ENCODE results near the gene EMX2.
"Not testable (repeated sequence)": the region's sequence is repeated elsewhere in the genome, so short reads cannot be mapped to it uniquely, and the experiment has no call there.

The EMX2 gene

GRCh38 chr10:117562896-117563737 lies 20.6 kb downstream of the EMX2 start:
- FAIRE-seq, result no peak

DNA sequence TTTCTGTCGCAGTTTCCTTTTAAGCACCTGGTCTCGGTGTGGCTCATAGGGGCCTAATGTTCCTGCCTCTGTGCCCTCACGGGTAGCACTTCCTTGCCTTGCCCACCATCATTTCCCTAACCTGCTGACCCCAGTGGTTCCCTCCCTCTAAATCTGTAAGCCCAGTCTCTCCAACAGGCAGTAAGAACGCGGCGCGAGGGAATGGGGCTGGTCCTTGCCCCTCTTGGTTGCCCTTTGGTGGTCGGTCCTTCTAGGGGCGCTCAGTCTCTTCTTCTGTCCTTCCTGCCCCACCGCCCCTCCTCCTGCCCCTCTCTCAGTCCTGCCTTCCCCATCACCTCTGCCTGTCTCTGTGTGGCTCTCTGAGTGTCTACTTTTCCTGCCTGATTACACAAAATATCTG lies 21.2 kb downstream of the EMX2 start:
- no peak for FAIRE-seq

GRCh38 chr10:117565068-117565467 lies 22.5 kb downstream of the EMX2 start:
- no peak for FAIRE-seq

- no peak for FAIRE-seq
These were observed 25.8 kb downstream of the EMX2 start for GRCh38 chr10:117568334-117568733.

GRCh38 chr10:117569610-117570390 lies 27.3 kb downstream of the EMX2 start:
- FAIRE-seq, result no peak

- no peak for FAIRE-seq
These were observed 28.3 kb downstream of the EMX2 start for GRCh38 chr10:117570880-117571279.

DNA sequence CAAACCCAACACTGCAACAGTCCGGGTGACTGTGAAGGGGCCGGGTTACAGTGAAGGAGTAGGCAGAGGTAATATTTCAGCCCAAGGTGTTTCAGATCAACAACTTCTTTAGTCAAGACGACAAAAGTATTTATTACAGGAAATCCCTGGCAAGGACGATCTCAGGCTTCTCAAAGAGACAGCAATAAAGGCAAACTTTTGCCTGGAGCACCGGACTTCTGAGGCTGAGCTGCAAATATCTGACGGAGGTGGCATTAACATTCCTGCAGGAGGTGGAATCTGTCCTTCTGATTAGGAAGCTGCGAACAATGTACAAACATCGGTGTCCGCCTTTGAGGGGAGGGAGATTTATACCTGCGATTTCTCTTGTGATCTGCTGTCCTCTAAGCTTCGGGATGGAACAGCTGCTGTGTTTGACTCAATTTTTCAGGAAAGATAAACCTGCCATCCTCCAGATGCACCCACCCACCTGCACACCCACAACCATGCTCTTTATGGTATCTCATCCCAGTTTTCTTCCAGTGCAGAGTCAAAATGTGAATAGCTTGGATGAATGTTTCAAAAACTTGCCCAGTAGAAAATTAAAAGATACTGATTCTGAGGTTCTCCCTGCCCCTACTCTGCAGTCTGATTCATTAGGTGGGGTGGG lies 32.1 kb downstream of the EMX2 start:
- FAIRE-seq, result no peak

GRCh38 chr10:117578490-117578889 lies 35.9 kb downstream of the EMX2 start:
- no peak for FAIRE-seq

- no peak for FAIRE-seq
These were observed 36.5 kb downstream of the EMX2 start for GRCh38 chr10:117578999-117579590.

- no peak for FAIRE-seq
These were observed 39.4 kb downstream of the EMX2 start for GRCh38 chr10:117581961-117582360.

DNA sequence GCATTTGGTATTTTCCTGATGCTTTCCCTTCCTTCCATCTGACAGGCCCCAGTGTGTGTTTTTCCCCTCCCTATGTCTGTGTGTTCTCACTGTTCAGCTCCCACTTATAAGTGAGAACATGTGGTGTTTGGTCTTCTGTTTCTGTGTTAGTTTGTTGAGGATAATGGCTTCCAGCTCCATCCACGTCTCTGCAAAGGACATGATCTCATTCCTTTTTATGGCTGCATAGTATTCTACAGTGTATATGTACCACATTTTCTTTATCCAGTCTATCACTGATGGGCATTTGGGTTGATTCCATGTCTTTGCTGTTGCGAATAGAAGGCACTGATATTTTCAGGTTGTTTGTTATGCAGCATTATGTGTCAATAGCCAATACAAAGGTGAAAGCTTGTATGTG lies 42.3 kb downstream of the EMX2 start:
- not testable (repeated sequence) for FAIRE-seq

DNA sequence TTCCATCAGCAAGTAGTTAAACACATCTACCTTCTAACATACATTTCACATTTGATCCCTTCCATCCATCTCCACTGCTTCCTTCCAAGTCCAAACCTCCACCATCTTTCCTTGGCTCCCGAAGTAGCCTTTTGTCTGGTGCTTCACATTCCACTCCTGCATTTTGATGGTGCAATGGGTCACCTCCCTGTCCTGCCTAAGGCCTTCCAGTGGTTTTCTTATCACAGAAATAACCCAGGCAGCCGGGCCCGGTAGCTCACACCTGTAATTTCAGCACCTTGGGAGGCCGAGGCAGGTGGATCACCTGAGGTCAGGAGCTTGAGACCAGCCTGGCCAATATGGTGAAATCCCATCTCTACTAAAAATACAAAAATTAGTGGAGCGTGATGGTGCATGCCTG lies 44.5 kb downstream of the EMX2 start:
- FAIRE-seq, result no peak

- no peak for FAIRE-seq
These were observed 47.7 kb downstream of the EMX2 start for GRCh38 chr10:117590101-117590875.

DNA sequence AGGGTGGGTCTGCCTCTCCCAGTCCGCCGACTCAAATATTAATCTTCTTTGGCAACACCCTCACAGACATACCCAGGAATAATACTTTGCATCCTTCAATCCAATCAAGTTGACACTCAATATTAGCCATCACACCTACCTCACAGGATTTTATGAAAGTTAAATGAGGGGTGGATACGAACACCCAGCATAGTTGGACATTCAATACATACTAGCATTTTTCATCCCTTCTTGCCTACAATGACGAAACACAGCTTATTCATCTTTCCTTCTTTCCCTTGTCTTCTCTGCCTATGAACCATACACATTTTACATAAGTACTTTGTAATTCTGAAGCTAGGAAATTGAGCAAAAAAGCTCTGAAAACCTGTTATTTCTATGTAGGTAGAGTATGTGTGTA lies 48.5 kb downstream of the EMX2 start:
- no peak for FAIRE-seq

DNA sequence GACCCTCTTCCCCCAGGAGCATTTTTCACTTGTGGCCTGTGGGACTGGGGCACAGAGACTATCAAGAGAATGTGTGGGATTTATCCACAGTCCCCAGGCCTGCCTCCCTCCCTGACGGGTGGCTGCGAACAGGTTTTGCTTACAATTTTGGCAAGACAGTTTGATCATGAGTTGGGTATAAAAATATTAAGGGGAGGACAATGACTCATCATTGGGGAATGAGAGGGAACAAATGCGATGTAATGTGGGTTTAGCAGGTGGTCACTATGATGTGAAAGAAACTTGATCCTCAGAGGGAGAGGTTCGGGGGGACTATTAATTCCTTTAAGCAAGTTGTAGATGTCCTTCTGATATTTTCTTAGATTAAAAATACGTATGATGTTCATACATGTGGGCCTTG lies 52.2 kb downstream of the EMX2 start:
- no peak for FAIRE-seq

- no peak for FAIRE-seq
These were observed 54.2 kb downstream of the EMX2 start for GRCh38 chr10:117596706-117597105.

GRCh38 chr10:117597216-117597615 lies 54.7 kb downstream of the EMX2 start:
- no peak for FAIRE-seq
